GM12875 (cell line): Measurements from ENCODE around the gene TMEM236.

Experiments
- H3K4me3 ChIP-seq: one replicate; pipeline ENCODE4 v1.5.1; 2011; ENCODE audit warnings: low read depth, low read length, control low read depth
- TF ChIP-seq, protein P1 (sequence below): IDR thresholded peaks from 2 replicates; pipeline ENCODE4 v1.5.1; 2011; ENCODE audit warnings: low read depth, mild to moderate bottlenecking, control low read depth, inconsistent platforms, low read length, moderate library complexity, borderline replicate concordance; ENCODE audit not compliant: insufficient read depth

Gene TMEM236, protein sequence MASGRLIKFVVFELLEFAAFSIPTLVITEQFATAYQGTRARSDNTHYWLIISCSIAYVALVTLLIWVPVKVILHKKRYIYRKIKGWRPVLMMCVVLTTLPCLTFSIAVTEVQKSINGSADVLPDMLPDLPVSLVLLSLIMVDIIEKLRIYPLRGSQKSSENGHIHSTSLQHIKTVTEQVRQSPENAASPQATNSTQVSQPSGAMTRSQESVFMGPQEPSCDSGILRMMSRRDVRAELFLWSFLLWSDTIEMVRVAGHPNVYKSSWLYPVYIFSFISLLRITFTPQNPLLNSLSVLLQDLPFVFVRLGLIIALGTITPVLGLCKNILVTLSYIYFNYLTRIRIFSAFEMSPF

DNA sequence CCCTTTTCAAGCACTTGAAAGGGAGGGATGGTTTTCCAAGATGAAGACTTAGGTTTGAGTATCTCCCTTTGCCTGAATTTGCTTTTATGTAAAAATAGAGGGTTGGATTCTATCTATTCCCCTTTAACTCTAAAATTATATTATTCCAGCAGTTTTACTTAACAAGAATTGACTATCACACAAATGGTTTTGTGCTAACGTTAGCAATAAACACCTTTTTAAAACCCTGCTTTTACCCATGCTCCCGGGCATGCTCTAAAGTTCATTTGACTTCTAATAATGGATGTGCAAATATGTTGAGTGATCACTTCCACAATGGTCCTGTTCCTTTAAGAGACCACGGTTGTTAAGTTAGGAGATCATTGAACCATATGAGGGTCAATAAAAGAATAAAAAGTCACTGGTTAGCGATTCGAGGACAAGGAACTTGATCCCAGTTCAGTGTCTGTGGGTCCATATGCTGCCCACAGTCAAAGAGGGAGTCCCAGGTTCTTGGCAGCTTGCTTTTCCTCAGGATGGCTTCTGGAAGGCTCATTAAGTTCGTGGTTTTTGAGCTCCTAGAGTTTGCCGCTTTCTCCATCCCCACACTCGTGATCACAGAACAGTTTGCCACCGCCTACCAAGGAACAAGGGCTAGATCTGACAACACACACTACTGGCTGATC lies at the start of gene TMEM236:
TMEM236 (plus strand) TSS at position 421 of the 665 bp plus-strand sequence; CDS start at position 516, 95 bp downstream.
- H3K4me3 ChIP-seq = no peak within 1 kb of the TSS
- TF ChIP-seq, protein P1, sequence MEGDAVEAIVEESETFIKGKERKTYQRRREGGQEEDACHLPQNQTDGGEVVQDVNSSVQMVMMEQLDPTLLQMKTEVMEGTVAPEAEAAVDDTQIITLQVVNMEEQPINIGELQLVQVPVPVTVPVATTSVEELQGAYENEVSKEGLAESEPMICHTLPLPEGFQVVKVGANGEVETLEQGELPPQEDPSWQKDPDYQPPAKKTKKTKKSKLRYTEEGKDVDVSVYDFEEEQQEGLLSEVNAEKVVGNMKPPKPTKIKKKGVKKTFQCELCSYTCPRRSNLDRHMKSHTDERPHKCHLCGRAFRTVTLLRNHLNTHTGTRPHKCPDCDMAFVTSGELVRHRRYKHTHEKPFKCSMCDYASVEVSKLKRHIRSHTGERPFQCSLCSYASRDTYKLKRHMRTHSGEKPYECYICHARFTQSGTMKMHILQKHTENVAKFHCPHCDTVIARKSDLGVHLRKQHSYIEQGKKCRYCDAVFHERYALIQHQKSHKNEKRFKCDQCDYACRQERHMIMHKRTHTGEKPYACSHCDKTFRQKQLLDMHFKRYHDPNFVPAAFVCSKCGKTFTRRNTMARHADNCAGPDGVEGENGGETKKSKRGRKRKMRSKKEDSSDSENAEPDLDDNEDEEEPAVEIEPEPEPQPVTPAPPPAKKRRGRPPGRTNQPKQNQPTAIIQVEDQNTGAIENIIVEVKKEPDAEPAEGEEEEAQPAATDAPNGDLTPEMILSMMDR = no peak

DNA sequence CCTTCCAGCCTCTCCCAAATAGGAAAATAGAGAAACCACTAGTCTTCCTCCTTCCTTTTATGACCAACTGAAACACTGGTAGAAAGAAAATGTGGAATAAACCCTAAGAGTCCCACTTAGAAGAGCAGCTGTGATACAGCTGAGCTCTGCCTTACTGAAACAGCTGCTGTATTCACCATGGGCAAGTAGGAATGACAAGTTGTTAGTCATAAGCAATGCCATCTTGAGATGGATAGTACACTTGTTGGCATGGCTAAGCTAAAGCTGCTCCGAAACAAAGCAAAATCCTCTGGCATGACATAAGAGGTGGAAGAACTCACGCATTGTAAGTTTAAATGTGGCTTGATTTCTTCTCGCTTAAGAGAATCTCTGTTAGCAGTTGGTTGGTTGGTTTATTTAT lies 48.3 kb upstream of the TMEM236 start:
- TF ChIP-seq, protein P1 = no peak
- no peak overlapping the region for H3K4me3 ChIP-seq

DNA sequence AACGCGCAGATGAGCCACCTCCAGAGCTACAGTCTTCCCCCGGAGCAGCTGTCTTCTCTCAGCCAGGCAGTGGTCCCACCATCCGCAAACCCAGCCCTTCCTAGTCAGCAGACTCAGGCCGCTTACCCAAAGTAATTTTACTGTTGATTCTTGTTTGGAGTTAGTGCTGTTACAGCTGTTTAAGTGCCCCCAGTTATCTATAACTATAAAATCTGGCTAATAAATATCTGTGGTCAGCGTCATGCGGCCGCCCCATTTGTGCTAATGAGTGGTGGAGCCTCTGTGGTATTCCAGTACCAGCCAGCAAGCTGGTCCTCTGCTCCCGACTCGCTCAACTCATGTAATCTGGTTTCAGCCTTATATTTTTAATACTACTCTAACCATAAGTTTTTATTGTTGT lies 43.2 kb upstream of the TMEM236 start:
- H3K4me3 ChIP-seq = no peak overlapping the region
- TF ChIP-seq, protein P1 = no peak

DNA sequence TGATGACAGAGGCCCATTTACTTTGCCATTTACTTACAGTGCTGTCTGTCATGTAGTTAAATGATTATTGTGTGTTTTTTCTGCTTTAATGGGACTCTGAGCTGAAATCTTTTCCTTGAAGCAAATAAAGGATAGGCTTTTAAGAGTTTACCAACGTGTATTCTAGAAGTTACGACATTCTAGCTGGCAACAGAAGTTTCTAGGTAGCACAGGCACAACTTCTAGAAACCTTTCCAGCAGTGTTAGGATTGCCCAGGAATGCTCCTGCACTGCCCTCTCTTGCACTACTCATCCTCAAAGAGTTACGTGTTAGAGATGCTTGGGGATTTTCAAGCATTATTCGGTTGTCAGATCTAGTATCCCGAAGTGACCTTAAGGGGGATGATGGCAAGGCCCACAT lies 42.5 kb upstream of the TMEM236 start:
- TF ChIP-seq, protein P1 = no peak
- H3K4me3 ChIP-seq = no peak overlapping the region

DNA sequence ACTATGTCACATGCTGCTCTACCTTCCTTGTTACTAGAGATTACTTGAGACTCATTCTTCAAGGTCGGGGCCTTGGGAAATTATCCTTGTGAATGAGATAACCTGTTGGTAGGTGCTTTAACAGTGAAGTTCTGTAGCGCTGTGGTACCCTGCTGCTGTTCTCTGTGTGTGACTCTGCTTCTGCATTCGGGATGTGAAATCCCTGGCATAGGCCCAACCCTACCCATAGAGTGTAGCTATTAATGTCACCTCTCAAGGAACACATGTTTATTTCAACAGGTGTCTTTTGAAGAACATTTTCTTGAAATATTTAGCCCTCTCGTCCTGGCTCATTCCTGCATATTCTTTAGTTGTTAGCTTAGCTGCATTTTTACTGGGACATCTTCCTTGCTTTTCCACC lies 41.8 kb upstream of the TMEM236 start:
- TF ChIP-seq, protein P1 = no peak
- no peak overlapping the region for H3K4me3 ChIP-seq

DNA sequence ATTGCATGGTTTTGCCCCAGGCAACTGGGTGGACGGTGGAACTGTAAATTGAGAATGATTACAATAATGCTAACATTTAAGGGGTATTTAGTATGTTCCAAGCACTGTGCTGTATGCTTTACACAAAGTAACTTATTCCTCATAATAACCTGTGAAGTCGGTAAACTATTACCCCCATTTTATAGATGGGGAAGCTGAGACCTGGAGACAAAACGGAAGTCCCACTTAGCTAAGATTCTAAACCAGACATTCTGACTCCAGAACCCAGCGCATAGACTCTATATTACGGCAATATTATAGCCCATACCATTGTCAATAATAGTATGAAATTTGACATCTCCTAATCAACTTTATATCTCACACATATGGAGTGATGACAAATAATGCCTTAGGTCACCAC lies 39.9 kb upstream of the TMEM236 start:
- TF ChIP-seq, protein P1 = no peak
- H3K4me3 ChIP-seq = no peak overlapping the region
